GM19238 (cell line): ENCODE data around the gene TMBIM6.
"Not testable (repeated sequence)": the region's sequence is repeated elsewhere in the genome, so short reads cannot be mapped to it uniquely, and the experiment has no call there.

Experiments used
- DNase-seq: peaks from one replicate; pipeline ENCODE4 v3.0.0; 2011; ENCODE audit warnings: low spot score; ENCODE audit not compliant: insufficient read length

The TMBIM6 gene

DNA sequence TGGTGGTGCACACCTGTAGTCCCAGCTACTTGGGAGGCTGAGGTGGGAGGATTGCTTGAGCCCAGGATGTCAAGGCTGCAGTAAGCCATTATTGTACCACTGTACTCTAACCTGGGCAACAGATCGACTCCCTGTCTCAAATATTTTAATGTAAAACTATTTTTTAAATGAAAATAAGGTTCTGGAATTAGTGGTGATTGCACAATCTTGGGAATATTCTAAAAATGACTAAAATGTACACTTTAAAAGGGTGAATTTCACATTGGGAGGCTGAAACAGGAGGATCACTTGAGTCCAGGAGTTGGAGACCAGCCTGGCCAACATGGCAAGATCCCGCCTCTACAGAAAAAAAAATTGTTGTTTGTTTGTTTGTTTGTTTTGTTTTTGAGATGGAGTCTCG is 12.9 kb upstream of the TMBIM6 start:
- no peak for DNase-seq

DNA sequence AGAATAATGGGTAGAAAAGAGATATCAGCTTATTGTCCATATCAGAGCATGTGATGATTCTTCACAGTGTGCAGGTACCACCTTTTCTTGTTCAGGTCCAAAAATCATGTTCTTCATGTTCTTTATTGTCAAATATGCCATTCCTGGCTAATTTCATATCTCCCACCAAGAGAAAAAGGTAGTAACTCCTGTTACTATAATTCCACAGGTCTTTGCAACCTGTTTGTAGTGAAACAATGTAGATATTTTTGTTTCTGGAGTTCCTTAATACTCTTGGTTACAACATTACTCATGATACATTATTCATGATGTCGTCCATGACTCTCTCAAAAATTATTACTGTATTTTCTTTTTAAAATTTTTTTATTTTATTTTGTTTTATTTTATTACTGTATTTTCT is 11.3 kb upstream of the TMBIM6 start:
- DNase-seq: no peak

DNA sequence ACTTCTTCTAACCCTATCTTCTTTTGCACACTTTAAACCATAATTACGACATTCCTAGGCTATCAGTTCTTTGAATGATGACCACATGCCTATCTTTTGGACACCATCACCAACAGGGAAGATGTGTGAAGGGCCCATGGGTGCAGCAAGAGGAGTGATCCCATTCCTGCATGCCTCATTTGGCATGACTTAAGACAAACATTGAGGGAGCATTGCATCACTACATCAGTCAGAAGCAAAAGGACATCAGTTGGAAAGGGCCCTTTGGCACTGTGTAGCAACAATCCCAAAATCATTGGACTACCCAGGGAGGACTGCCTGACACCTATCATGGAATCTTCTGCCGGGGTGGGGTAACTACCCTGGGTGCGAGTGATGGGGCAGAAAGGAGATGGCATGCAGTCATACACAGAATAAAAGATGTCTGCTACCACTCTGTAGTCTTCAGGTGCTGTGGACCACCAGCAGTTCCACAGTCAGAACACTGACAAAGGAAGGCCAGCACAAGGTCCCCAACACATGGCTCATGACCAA is 10.7 kb upstream of the TMBIM6 start:
- no peak for DNase-seq

DNA sequence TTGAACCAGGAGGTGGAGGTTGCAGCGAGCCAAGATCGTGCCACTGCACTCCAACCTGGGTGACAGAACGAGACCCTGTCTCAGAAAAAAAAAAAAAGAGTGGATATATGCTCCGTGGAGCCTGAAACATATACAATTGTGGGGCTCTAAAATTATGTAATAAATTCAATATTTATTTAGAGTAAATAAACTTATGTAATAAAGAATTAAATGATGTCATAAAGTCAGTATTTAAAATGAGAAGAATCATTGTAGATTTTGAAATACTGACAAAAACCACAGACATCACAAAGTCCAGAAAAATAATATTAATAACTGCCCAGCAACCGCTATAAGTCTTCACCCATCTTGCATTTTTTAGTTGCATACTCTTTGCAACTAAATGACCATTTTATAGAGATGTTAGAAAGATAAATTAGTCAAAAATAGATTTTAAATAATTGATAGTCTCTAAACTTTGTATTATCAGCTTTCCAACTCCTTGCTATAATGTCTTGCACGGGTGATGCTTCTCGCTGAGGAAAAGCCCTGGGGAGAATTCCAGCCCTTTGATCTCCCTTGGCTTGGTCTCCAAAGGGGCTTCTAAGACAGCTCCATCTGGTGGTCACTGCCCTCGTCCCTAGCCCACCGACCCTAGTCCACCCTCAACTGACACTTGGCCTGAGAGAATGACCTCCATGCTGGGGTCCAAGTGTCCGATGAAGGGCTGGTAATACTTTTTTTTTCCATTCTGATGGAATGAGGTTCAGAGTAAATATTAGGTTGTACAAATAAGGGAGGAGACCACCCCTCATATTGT is 7.9 kb upstream of the TMBIM6 start:
- no peak for DNase-seq

DNA sequence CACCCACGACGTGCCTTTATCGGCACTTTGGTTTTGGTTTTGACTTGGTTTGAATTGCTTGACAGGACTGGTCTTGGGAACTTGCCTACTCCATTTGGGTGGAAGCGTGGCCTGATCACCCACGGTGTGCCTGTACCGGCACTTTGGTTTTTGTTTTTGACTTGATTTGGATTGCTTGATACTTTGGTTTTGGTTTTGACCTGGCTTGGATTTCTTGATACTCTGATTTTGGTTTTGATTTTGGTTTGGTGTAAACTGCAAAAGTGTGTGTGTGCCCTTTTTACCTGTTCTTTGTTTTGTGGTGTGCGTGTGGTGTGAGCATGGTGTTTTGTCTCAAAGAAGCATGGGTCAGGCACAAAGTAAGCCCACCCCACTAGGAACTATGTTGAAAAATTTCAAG is 6.5 kb upstream of the TMBIM6 start:
- not testable (repeated sequence) for DNase-seq

DNA sequence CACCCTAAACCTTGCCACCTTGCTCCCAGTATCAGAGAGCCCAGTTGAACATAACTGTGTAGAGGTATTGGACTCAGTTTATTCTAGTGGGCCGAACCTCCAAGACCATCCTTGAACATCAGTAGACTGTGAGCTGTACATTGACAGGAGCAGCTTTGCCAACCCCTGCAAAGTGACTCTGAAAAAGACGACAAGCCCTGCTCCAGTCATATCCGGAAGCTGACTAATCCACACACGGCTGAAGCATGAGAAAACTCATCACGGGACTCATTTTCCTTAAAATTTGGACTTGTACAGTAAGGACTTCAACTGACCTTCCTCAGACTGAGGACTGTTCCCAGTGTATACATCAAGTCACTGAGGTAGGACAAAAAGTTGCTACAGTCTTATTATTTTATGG is 2.6 kb upstream of the TMBIM6 start:
- not testable (repeated sequence) for DNase-seq

DNA sequence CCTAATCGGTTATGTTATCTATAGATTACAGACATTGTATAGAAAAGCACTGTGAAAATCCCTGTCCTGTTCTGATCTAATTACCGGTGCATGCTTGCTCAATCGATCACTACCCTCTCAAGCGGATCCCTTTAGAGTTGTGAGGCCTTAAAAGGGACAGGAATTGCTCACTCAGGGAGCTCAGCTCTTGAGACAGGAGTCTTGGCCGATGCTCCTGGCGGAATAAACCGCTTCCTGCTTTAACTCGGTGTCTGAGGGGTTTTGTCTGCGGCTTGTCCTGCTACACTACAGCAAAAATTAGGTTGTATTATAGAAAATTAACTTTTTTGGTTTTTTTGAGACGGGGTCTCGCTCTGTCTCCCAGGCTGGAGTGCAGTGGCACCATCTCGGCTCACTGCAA is 1.1 kb upstream of the TMBIM6 start:
- not testable (repeated sequence) for DNase-seq

DNA sequence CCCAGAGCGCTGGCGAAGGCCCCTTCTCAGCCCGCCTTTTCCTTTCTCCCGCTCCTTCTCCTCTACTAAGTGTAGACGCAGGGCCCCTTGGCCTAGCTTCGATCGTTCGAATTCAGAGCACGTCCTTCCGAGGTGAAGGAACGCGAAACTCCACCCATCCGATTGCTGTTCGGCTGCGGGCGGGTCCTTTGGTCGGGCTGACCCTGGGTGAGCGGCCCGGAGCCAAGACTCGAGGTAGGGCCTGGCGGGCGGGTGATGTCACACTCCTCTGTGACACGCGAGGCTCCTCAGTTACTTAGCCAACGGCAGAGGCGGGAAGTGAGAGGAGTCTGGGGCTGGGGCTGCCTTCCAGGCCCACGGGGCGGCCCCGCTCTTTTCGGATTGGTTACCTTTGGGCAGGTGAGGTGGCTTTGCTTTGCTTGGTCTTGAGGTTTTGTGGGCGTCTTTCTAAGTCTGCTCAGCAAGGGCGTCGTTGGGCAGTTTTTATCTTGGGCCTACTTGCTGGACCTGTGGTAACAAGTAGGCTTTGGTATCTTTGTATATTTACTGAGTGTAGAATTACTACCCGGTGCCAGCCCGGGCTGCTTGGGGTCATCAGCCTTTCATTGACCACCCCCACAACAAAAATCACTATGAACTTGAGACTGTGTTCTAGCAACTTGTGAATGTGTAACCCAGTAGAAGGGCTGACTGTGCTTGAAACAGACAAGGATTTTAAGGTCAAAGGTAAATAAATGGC is 694 bp downstream of the TMBIM6 start:
- peak; percentile 37 for DNase-seq

DNA sequence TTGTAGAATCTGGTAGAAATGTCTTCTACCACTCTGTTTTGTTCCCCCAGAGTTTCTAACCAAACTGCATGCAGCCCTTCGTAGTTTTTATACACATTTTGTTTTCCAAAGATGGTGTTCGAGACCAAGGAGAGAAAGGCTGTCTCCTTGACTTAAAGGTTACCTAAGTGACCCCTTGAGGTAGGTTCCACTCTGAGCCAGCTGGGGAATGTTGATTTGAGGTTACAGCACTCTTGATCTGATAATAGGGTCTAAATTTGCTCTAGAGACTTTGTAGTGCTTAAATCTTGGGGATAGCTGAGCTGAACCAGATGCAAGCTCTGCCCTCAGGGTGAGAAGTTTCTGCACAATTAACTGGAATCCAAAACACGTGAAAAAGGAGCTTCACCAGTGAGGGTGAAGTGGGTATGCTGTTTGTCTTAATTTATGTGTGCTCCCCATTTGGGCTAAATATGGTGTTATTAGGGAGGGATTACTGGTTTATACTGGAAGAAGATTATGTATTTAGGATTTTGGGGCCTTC is 3.1 kb downstream of the TMBIM6 start:
- no peak for DNase-seq

DNA sequence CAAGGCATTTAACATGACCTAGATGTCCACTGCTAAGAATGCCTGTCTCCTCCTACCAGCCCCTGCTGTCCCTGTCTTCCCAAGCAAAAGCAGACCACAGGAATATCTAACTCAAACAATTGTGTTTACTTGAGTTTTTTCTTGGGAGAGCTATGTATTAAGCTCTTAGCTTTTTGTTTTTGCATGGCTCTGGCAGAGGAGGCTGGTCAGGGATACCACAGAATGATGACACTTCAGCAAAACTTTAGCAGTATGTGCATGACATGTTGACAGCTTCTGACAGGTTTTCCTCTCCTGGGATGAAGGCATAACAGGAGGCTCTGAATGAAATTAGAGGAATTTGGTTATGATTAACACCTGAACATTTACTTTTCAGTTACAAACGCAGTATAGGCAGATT is 6.9 kb downstream of the TMBIM6 start:
- no peak for DNase-seq

DNA sequence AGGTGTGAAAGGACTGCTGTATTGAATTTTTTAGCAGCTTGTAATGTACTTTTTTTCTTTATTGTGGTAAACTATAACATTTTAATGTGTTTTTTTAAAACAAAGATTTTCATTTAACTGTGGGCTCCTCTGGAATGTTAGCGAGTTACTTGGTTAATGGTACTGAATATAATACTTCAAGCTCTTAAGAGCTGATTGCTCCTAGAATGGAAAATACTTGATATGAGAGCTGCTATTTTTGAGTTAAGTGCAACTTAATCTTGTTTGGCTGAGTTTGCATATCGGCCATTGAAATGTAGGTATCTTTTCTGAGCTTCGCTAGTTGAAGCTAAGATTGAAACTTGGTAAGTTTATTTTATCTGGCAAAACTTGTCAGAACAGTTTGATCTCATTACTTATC is 7.4 kb downstream of the TMBIM6 start:
- DNase-seq: no peak

DNA sequence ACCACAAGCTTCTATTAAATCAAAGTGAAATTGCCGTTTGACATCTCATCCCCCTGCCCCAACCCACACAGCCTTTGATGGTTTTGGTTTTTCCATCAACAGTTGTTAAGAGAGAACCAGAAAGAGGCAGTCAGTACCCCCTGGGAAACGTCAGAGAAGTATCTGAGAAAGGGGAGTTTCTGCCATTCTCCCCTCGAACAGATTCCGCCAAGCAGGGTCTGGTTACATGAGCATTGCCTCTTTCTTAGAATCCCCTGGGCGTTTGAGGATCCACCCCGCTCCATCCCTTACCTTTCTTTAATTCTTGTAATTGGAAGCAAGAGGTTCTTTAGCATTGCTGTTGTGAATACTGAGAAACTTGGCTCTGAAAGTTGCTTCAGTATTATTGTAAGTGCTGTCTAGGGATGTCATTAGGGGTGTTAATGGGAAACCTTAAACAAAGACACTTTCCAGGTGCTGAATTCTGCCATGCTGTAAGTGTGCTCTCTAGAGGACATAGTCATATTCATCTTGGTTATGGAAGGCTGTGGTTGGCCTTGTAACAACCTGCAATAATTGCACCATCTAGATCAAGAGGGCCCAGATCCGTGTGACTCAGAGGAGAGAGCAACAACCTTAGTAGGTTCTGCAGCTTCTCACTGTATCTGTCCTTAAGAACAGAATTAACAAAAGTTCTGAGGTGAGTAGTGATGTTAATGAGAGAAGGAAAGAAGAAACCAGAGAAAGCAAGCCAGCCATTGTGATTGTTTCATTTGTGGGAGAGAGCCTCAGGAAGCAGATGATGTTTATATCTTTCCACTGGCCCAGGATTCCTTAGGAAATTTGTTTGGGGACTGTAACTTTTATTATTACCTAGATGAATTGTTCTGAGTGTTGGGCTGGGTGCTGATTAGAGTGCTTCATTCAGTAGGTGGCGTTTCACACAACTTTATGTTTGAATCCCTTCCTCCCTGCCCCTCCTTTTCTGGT is 9.0 kb downstream of the TMBIM6 start:
- no peak for DNase-seq

DNA sequence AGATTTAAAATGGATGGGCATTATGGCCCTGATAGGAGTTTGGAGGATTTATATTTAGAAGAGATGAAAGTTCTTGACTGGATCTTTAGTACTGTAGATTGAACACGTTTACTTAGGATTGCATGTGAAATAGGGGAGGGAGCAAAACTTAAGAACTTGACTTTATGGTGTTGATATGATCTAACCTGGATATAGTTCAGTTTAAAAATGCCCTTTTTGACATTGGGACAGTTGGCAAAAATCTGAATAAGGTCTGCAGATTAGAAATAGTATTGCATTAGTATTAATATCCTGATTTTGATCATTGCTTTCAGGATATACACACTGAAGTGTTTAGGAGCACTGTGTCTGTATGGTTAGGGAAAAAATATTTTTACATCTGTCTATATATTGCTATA is 9.6 kb downstream of the TMBIM6 start:
- DNase-seq: no peak

DNA sequence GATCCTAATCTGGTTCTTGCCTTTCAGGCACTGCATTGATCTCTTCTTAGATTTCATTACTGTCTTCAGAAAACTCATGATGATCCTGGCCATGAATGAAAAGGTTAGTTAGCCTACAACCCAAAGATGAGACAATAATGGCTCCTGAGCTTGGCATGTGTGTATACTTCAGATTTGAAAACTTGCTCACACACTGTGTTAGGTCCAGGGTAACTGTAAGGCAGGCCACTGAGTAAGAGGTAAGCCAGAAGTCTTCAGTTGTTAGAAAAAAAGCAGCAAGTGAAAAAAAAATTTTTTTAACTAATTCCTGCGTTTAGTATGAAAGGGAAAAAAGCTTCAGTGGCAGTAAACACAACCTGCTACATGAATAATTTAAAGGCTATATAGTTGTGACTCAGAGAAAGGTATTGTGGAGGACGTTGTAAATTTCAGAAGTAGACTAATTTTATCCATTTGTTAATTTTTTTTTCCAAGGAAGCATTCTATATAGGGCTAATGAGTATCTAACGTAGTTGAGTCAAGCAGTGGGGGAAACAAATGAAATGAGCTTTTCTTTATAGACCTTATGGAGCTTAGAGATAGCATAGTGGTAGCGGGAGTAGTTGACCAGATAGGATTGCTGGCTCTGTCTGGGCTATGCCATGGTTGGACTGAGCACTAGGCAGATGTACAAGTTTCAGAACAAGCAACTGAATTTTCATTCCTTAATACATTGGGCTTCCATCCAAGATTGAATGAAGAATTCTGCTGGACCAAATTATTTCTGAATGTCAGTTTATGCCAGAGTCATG is 20.5 kb downstream of the TMBIM6 start:
- no peak for DNase-seq

DNA sequence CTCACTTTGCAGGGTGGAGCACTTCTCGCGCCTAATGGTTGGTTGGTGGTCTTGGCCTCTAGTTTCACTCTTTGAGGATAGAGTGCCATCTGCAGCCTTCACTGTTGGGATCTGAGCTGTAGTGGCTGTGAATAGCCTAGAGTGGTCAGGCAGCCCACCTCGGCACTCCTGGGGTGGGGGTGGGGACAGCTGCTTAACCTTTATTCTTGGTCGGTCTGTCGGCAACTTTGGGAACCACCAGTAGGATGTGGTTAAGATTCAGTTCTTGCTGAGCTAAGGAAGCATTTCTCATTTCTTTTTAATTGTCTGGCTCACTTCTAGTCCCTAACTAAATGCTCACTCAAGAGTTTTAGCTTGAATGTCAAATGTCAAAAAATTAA is 21.1 kb downstream of the TMBIM6 start:
- DNase-seq: no peak

DNA sequence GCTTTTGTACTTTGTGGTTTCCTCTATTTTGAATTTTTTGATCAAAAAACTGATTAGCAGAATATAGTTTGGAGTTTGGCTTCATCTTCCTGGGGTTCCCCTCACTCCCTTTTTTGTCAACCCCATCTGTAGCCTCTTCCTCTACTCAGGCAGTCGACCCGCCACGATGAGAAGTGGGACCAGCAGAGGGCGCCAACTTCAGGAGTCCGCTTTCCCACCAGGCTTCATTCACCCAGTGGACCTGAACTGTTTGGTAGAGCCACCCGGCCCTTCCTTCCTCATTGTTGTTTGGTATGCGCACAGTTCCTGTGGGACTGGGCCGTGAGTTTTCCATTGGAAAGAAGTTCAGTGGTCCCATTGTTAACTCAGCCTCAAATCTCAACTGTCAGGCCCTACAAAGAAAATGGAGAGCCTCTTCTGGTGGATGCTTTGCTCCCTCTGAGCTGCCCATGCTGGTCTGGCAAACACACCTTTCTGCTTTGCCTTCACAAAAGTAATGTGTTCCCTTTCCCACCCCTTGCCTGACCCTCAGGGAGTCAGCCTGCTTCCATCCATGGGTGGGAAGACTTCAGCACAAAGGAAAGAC is 21.7 kb downstream of the TMBIM6 start:
- peak; percentile 61 for DNase-seq

DNA sequence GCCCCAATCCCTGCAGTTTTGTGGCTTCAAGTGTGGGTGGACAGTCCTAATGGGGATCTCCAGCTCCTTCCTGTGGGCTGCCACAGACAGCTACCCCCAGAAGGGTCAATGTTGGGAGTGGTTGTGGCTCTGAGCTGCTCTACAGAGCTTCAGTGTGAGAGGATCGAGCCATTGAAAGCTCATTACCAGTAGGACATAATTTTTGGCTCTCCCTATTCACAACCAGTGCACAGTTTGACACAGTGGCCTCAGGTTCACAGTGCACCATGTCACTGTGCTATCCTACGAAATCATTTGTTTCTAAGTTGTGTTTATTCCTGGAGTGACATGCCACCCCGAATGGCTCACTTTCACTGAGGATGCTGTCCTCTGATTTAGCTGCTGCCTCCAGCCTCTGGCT is 22.8 kb downstream of the TMBIM6 start:
- DNase-seq: no peak

DNA sequence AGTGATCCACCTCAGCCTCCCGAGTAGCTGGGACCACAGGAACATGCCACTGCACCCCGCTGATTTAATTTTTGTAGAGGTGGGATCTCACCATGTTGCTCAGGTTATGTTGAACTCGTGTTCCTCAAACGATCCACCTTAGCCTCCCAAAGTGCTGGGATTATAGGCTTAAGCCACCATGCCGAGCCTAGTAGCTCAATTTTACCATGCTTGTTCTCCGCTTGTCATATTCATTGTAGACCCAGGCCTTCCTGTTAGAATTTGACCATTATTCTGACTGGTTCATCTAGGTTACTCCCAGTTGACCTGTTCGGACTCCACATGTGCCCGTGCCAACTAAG is 24.7 kb downstream of the TMBIM6 start:
- no peak for DNase-seq

DNA sequence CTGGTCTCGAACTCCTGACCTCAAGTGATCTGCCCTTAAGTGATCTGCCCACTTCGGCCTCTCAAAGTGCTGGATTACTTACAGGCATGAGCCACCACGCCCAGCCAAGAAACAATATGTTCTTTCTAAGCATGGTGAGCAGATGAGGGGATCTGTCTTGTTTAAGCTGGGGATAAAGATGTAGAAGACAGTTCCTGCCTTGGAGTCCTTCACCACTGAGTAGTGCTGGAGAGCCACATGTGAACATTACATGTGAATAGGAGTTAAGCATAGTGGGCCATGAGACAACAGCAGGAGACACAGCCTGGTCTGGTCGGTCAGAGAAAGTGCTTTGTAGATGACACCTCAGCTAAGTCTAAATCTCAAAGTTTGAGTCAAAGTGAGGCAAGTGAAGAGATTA is 26.0 kb downstream of the TMBIM6 start:
- DNase-seq: no peak

DNA sequence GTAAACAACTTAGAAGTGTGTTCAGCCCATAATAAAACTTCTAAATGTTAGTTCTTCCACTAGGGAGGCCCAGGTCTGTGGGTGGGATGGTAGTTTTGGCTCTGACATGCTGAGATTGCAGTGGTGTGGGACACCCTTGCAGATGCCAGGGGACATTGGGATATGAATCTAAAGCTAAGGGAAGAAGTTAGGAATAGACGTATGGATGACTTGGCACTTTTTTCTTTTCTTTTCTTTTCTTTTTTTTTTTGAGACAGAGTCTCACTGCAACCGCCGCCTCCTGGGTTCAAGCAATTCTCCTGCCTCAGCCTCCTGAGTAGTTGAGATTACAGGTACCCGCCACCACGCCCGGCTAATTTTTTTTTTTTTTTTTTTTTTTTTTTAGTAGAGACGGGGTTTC is 31.7 kb downstream of the TMBIM6 start:
- DNase-seq: not testable (repeated sequence)
